Measurements from ENCODE around the gene EFTUD2.

Gene EFTUD2

DNA sequence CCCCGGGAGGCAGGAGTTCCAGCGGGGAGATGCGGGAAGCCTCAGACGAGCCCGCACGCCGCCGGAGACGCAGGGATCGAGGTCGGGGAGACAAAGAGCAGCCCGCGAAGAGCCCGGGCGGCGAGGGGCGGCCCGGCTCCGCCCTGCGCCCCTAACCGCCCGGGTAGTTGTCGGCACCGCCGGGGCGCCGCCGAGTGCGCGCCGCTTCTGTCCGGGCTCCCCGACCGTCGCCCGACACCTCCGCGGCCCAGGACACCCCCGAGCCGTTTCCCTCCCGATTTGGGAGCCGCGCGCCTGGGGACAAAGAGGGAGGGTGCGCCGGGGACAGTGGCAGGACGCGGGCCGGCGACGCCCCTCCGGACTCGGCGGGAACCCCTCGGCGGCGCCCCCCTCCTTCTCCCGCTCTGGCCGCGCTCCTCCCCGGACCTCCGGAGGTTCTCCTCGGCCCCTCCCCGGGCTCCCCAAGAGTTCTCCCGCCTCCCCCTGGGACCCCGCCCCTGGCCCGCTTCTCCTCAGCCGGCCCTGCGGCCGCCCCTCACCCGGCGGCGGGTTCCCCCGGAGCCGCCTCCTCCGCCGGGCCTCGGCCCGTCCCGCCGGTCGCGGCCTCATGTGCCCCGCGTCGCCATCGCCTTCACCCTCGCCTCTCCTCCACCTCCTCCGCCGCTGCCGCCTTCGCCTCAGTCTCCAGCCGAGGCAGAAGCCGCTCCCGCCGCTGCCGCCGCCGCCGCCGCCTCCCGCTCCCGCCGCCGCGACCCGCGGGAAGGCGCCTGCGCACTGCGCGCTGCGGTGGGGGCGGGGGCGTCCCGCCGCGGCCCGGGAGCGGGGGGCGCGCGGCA lies 69.5 kb downstream of the EFTUD2 start, which contains the start of gene GJC1:
TSS of gene GJC1 (minus strand) at position 765 of the 836 bp plus-strand sequence. CDS start 24,470 bp downstream, outside the sequence.
- Histone ChIP-seq H3K9me3 (ENCODE audit: insufficient read depth, low read length) (no peaks in the 10 kb centered on the region), H3K79me2 (ENCODE audit: low read length) (peaks cover 49% of the 10 kb centered on the region), H3K27me3 (ENCODE audit: low read depth, low read length) (0 out of 2 replicates have a peak, but pooled peaks cover 3% of the 10 kb centered on the region), H3K9ac (ENCODE audit: low read length) (peak within 1 kb of the TSS; percentile 82), H3K36me3 (replicated peaks; ENCODE audit: low read depth, low read length) (no peaks in the 10 kb centered on the region), H3K4me3 (ENCODE audit: low read length) (peak within 1 kb of the TSS; percentile 90), H2AFZ (ENCODE audit: low read depth, low read length) (peak within 1 kb of the TSS; percentile 81), H4K20me1 (ENCODE audit: insufficient read depth, low read length) (peaks cover 13% of the 10 kb centered on the region; the same call in 1 of the 2 replicates), H3K27ac (ENCODE audit: low read length) (peak within 1 kb of the TSS; percentile 26; the same call in 1 of the 2 replicates), H3K4me1 (ENCODE audit: low read length) (peaks cover 11% of the 10 kb centered on the region), H3K4me2 (ENCODE audit: low read length) (peak within 1 kb of the TSS; percentile 78)
- no peak for TF ChIP-seq EZH2phosphoT487 (IDR thresholded peaks at IDR 0.05; ENCODE audit: low read depth)
- TF ChIP-seq, protein P1, sequence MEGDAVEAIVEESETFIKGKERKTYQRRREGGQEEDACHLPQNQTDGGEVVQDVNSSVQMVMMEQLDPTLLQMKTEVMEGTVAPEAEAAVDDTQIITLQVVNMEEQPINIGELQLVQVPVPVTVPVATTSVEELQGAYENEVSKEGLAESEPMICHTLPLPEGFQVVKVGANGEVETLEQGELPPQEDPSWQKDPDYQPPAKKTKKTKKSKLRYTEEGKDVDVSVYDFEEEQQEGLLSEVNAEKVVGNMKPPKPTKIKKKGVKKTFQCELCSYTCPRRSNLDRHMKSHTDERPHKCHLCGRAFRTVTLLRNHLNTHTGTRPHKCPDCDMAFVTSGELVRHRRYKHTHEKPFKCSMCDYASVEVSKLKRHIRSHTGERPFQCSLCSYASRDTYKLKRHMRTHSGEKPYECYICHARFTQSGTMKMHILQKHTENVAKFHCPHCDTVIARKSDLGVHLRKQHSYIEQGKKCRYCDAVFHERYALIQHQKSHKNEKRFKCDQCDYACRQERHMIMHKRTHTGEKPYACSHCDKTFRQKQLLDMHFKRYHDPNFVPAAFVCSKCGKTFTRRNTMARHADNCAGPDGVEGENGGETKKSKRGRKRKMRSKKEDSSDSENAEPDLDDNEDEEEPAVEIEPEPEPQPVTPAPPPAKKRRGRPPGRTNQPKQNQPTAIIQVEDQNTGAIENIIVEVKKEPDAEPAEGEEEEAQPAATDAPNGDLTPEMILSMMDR (IDR thresholded peaks at IDR 0.05; ENCODE audit: low read depth, low read length), result no peak

DNA sequence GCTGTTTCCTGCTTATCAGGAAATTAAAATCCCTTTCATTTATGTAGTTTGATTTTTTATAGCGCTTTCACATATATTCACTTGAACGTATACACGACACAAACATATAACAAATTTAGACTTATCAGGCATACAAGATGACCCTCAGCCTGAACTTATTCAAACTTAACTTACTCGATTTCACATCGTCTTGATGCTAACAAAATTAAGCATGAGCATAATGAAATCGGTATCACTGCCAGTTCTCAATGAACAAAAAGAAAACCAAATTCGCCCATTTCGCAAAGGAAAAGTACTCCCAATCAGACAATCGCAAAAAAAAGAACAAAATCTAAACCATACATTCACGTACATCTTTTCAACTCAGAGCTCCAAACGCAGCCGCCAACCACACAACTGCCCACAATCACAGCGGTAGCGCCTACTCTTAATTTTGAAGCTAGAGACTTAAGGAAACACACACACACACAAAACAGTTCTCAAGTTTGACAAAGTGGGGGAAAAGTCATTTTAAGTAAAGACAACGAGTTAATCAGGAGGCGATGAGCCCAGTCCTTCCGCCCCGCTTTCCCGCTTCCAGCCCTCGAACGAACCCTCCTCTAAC lies 70.2 kb downstream of the EFTUD2 start:
- Histone ChIP-seq H3K4me1 (ENCODE audit: low read length) (peaks cover 11% of the 10 kb centered on the region), H4K20me1 (ENCODE audit: insufficient read depth, low read length) (peaks cover 16% of the 10 kb centered on the region; the same call in 1 of the 2 replicates), H3K9me3 (ENCODE audit: insufficient read depth, low read length) (no peaks in the 10 kb centered on the region), H3K27me3 (ENCODE audit: low read depth, low read length) (0 out of 2 replicates have a peak, but pooled peaks cover 3% of the 10 kb centered on the region), H3K27ac (ENCODE audit: low read length) (peak overlapping the region; percentile 26; the same call in 1 of the 2 replicates), H3K4me2 (ENCODE audit: low read length) (peak overlapping the region; percentile 78), H3K36me3 (replicated peaks; ENCODE audit: low read depth, low read length) (no peaks in the 10 kb centered on the region), H3K79me2 (ENCODE audit: low read length) (peaks cover 56% of the 10 kb centered on the region), H3K4me3 (ENCODE audit: low read length) (peak overlapping the region; percentile 90), H2AFZ (ENCODE audit: low read depth, low read length) (peak overlapping the region; percentile 22; the same call in 1 of the 2 replicates), H3K9ac (ENCODE audit: low read length) (peak overlapping the region; percentile 82)
- no peak for TF ChIP-seq EZH2phosphoT487 (IDR thresholded peaks at IDR 0.05; ENCODE audit: low read depth)
- TF ChIP-seq, protein P1 (IDR thresholded peaks at IDR 0.05; ENCODE audit: low read depth, low read length), result no peak

DNA sequence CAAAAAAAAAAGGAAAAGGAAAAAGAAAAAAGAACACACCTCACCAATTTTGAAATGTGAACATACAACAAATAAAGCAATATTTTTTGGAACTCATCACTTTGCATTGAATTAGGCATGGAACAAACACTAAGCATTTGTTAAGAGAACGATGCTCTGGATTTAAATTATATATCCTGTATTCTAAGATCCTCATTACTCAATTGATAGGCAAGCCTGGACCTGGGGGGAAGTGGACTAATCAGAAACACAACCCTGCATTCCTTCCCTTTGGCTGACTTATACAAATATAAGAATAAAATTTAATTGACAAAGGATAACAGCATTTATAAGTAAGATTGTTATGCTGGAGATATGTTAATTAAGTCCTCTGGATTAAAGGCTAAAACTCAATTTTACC lies 71.4 kb downstream of the EFTUD2 start:
- Histone ChIP-seq H3K9ac (ENCODE audit: low read length) (no peak overlapping the region), H3K79me2 (ENCODE audit: low read length) (peaks cover 68% of the 10 kb centered on the region), H3K4me1 (ENCODE audit: low read length) (peaks cover 11% of the 10 kb centered on the region), H3K36me3 (replicated peaks; ENCODE audit: low read depth, low read length) (no peaks in the 10 kb centered on the region), H3K27me3 (ENCODE audit: low read depth, low read length) (0 out of 2 replicates have a peak, but pooled peaks cover 3% of the 10 kb centered on the region), H3K27ac (ENCODE audit: low read length) (no peak overlapping the region), H2AFZ (ENCODE audit: low read depth, low read length) (no peak overlapping the region), H3K4me3 (ENCODE audit: low read length) (peak overlapping the region; percentile 90; the same call in 1 of the 2 replicates), H3K4me2 (ENCODE audit: low read length) (peak overlapping the region; percentile 78), H4K20me1 (ENCODE audit: insufficient read depth, low read length) (peaks cover 17% of the 10 kb centered on the region), H3K9me3 (ENCODE audit: insufficient read depth, low read length) (no peaks in the 10 kb centered on the region)
- TF ChIP-seq, protein P1 (IDR thresholded peaks at IDR 0.05; ENCODE audit: low read depth, low read length), result no peak
- no peak for TF ChIP-seq EZH2phosphoT487 (IDR thresholded peaks at IDR 0.05; ENCODE audit: low read depth)

Measured in OCI-LY3 (cell line).